Breast epithelium (tissue), 3 donors: ENCODE results near the gene PTPN21.

ENCODE experiments used
- POLR2AphosphoS5 ChIP-seq, 3 donors: sonication (generic); formaldehyde crosslinking; IDR thresholded peaks; one replicate each; pipeline ENCODE4 v1.6.1; 2017; ENCODE audit warnings: antibody characterized with exemption in 3 of 3
- TF ChIP-seq, protein P1 (sequence below), 3 donors: fragments of 450-650 bp; IDR thresholded peaks; one replicate each; pipeline ENCODE4 v1.5.1; 2016 to 2017; ENCODE audit warnings: antibody characterized with exemption in 3 of 3, mild to moderate bottlenecking in 3 of 3, moderate library complexity in 3 of 3

DNA sequence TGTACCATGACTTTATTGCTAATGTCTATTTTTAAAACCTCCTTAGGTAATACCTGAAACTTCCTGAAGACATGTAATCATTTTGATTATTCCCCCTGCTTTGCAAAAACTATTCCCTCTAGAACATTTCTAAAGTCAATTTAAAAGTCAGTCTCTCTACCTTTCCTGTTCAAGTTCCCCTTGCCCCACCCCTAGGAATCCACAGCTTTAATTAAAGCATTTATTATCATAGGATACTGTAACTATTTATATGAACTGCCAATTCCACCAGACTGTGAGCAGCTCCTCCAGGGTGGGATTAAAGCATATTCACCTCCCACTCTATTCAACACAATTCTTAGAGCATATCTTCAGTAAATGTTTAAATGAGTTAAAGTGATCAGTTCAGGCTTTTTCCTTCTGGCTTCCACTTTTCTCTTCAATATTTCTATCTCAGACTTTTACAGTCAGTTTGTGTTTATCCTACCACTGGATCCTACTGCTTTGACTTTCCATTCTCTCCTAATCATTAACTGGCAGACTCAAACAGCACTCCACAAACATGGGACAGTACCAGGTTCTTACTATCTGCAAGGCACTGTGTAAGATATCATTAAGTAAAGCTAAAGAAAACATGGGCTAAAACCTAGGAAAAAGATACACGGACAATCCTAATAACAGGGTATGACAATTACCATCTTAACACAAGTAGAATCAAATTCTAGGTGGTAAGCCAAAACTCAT is 39.1 kb downstream of the PTPN21 start:
- TF ChIP-seq, protein P1, sequence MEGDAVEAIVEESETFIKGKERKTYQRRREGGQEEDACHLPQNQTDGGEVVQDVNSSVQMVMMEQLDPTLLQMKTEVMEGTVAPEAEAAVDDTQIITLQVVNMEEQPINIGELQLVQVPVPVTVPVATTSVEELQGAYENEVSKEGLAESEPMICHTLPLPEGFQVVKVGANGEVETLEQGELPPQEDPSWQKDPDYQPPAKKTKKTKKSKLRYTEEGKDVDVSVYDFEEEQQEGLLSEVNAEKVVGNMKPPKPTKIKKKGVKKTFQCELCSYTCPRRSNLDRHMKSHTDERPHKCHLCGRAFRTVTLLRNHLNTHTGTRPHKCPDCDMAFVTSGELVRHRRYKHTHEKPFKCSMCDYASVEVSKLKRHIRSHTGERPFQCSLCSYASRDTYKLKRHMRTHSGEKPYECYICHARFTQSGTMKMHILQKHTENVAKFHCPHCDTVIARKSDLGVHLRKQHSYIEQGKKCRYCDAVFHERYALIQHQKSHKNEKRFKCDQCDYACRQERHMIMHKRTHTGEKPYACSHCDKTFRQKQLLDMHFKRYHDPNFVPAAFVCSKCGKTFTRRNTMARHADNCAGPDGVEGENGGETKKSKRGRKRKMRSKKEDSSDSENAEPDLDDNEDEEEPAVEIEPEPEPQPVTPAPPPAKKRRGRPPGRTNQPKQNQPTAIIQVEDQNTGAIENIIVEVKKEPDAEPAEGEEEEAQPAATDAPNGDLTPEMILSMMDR (IDR thresholded peaks at IDR 0.05) = no peak
- TF ChIP-seq POLR2AphosphoS5 (IDR thresholded peaks at IDR 0.05) = no peak
